MM.1S (cell line): ENCODE measurements around the gene NDUFAF4.

ENCODE experiments used
- DNase-seq: peaks from one replicate; pipeline ENCODE4 v3.0.0-alpha.2; 2015
- H2AFZ ChIP-seq: fragments of 300-600 bp; sonication (generic); 2 replicates; pipeline ENCODE4 v1.6.0; 2016; ENCODE audit warnings: antibody characterized with exemption, low read length
- H3F3A ChIP-seq: fragments of 300-600 bp; sonication (generic); 2 replicates; pipeline ENCODE4 v1.6.1; 2016; ENCODE audit warnings: mild to moderate bottlenecking, antibody characterized with exemption, low read length, moderate library complexity, mixed read lengths; ENCODE audit not compliant: insufficient read depth
- H3K27ac ChIP-seq: fragments of 300-600 bp; sonication (generic); 2 replicates; pipeline ENCODE4 v1.5.1; 2016; ENCODE audit warnings: mild to moderate bottlenecking, low read length
- H3K27me3 ChIP-seq: fragments of 300-600 bp; sonication (generic); replicated peaks from 2 replicates; pipeline ENCODE4 v1.6.0; 2016; ENCODE audit warnings: low read length; ENCODE audit not compliant: insufficient read depth
- H3K36me3 ChIP-seq: fragments of 300-600 bp; sonication (generic); replicated peaks from 2 replicates; pipeline ENCODE4 v1.6.1; 2016; ENCODE audit warnings: mild to moderate bottlenecking, low read length, mixed read lengths; ENCODE audit not compliant: insufficient read depth
- H3K4me1 ChIP-seq: fragments of 300-600 bp; sonication (generic); 2 replicates; pipeline ENCODE4 v1.6.1; 2016; ENCODE audit warnings: low read length, mixed read lengths
- H3K4me2 ChIP-seq: fragments of 300-600 bp; sonication (generic); 2 replicates; pipeline ENCODE4 v1.6.0; 2016; ENCODE audit warnings: low read depth, low read length
- H3K4me3 ChIP-seq: fragments of 300-600 bp; sonication (generic); 2 replicates; pipeline ENCODE4 v1.5.1; 2016; ENCODE audit warnings: low read length, mixed read lengths
- H3K79me2 ChIP-seq: fragments of 300-600 bp; sonication (generic); 2 replicates; pipeline ENCODE4 v1.6.1; 2016; ENCODE audit warnings: mixed run types, low read length, mixed read lengths
- H3K9ac ChIP-seq: fragments of 300-600 bp; sonication (generic); 2 replicates; pipeline ENCODE4 v1.6.1; 2016; ENCODE audit warnings: low read length, mixed read lengths
- H3K9me2 ChIP-seq: fragments of 300-600 bp; sonication (generic); replicated peaks from 2 replicates; pipeline ENCODE4 v1.6.1; 2016; ENCODE audit warnings: mild to moderate bottlenecking, low read length, mixed read lengths; ENCODE audit not compliant: insufficient read depth
- H3K9me3 ChIP-seq: fragments of 300-600 bp; sonication (generic); replicated peaks from 2 replicates; pipeline ENCODE4 v1.6.1; 2016; ENCODE audit warnings: mild to moderate bottlenecking, low read length, mixed read lengths; ENCODE audit not compliant: insufficient read depth
- H4K20me1 ChIP-seq: fragments of 300-600 bp; sonication (generic); 2 replicates; pipeline ENCODE4 v1.6.1; 2016; ENCODE audit warnings: mild to moderate bottlenecking, low read length, moderate library complexity, mixed read lengths; ENCODE audit not compliant: insufficient read depth
- EZH2 ChIP-seq: fragments of 300-600 bp; sonication (generic); optimal IDR thresholded peaks from 2 replicates; pipeline ENCODE3; 2017; ENCODE audit warnings: low read depth, mild to moderate bottlenecking, antibody characterized with exemption, low read length, mixed read lengths
- EZH2phosphoT487 ChIP-seq: fragments of 300-600 bp; sonication (generic); IDR thresholded peaks from 2 replicates; pipeline ENCODE4 v1.6.1; 2018; ENCODE audit warnings: antibody characterized with exemption, low read length
- TF ChIP-seq, protein P1 (sequence below): fragments of 300-600 bp; sonication (generic); IDR thresholded peaks from 2 replicates; pipeline ENCODE4 v1.5.1; 2016; ENCODE audit warnings: antibody characterized with exemption, low read length, mixed read lengths

NDUFAF4 gene

DNA sequence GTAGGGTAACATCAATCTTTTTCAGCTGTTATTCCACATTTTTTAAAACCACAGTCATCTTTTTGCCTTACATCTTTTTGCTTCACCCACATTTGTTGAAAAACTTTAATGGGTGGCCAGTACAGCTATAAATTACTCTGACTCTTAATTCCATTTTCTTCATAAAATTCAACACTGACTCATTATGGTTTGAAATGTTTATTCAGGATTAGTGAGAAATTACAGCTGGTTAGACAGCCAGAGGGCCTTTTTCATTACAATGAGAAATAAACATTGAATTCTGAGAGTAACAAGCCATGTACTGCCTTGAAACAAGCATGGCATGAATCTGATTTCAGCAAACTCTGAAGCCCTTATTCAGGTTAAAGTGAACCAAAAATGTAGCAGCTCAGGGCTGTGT is 19.5 kb downstream of the NDUFAF4 start:
- no peaks in the 10 kb centered on the region for H4K20me1 ChIP-seq
- DNase-seq = no peak
- TF ChIP-seq EZH2phosphoT487 (no peak), EZH2 (no peak)
- TF ChIP-seq, protein P1, sequence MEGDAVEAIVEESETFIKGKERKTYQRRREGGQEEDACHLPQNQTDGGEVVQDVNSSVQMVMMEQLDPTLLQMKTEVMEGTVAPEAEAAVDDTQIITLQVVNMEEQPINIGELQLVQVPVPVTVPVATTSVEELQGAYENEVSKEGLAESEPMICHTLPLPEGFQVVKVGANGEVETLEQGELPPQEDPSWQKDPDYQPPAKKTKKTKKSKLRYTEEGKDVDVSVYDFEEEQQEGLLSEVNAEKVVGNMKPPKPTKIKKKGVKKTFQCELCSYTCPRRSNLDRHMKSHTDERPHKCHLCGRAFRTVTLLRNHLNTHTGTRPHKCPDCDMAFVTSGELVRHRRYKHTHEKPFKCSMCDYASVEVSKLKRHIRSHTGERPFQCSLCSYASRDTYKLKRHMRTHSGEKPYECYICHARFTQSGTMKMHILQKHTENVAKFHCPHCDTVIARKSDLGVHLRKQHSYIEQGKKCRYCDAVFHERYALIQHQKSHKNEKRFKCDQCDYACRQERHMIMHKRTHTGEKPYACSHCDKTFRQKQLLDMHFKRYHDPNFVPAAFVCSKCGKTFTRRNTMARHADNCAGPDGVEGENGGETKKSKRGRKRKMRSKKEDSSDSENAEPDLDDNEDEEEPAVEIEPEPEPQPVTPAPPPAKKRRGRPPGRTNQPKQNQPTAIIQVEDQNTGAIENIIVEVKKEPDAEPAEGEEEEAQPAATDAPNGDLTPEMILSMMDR = no peak
- H3K4me2 ChIP-seq = no peak overlapping the region
- no peaks in the 10 kb centered on the region for H3K9me2 ChIP-seq
- H3K27me3 ChIP-seq = no peaks in the 10 kb centered on the region
- H3K9ac ChIP-seq = no peak overlapping the region
- H2AFZ ChIP-seq = no peak overlapping the region
- no peaks in the 10 kb centered on the region for H3K4me1 ChIP-seq
- H3K79me2 ChIP-seq = no peaks in the 10 kb centered on the region
- H3K36me3 ChIP-seq = no peaks in the 10 kb centered on the region
- no peak overlapping the region for H3K27ac ChIP-seq
- H3F3A ChIP-seq = no peaks in the 10 kb centered on the region
- H3K4me3 ChIP-seq = no peak overlapping the region
- H3K9me3 ChIP-seq = no peaks in the 10 kb centered on the region

DNA sequence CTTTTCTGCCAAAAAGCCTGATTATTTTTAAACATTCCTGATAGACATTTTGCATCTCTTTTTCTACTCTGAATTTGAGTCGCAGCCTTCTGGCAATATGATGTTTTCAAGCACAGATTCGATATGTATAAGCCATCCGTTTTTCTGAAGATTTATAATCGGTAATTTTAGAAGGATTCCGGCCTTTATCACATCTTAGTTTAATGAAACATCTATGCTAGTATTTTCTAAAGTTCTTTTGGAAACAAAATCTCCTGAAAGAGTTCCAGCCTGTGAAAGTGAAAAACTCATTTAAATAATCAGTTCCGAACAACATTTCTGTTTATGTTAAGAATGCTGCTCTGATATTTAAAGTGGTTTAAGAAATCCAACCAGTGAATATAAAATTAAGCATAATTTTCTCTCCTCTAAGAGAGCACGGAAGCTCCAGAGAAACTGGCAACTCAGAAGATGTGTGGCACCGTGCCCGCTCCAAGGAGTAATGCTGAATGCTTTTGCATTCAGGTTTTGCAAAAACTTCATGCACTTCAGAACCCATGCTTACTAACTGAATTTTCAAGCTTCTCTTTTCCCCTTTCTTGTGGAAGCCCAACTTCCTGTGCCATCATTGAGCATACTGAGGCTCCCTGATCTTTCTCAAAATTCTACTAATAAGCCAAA is 20.7 kb downstream of the NDUFAF4 start:
- Histone ChIP-seq H3K9me3 (no peaks in the 10 kb centered on the region), H3K4me1 (no peaks in the 10 kb centered on the region), H3K4me3 (no peak overlapping the region), H3K27me3 (no peaks in the 10 kb centered on the region), H3K9me2 (no peaks in the 10 kb centered on the region), H4K20me1 (no peaks in the 10 kb centered on the region), H3K27ac (no peak overlapping the region), H3K9ac (no peak overlapping the region), H2AFZ (no peak overlapping the region), H3K79me2 (no peaks in the 10 kb centered on the region), H3K4me2 (no peak overlapping the region), H3F3A (no peaks in the 10 kb centered on the region), H3K36me3 (no peaks in the 10 kb centered on the region)
- no peak for TF ChIP-seq EZH2
- TF ChIP-seq, protein P1 = no peak
- no peak for TF ChIP-seq EZH2phosphoT487
- DNase-seq = no peak

DNA sequence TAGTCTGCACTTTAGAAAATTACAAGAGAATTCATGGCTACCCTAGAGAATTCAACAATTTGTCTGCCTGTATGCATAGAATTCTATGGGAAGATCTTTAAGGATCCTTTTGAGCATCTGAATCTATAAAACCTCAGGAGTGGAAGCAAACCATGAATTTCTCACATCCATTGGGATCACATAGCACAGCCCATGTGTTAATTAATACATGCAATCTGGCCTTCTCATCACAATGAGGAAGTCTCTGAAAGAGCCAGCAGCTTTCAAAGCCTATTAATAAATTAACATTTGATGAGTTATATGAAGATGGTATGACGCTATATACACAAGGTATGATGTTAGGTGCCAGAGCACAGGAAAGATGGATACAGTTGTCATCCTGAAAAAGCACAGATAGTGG is 24.7 kb downstream of the NDUFAF4 start:
- Histone ChIP-seq H3K27me3 (no peaks in the 10 kb centered on the region), H3K4me1 (no peaks in the 10 kb centered on the region), H4K20me1 (no peaks in the 10 kb centered on the region), H3K36me3 (no peaks in the 10 kb centered on the region), H3F3A (no peaks in the 10 kb centered on the region), H3K27ac (no peak overlapping the region), H3K4me2 (no peak overlapping the region), H2AFZ (no peak overlapping the region), H3K9ac (no peak overlapping the region), H3K4me3 (no peak overlapping the region), H3K9me2 (no peaks in the 10 kb centered on the region), H3K9me3 (no peaks in the 10 kb centered on the region), H3K79me2 (no peaks in the 10 kb centered on the region)
- TF ChIP-seq, protein P1 = no peak
- no peak for DNase-seq
